GM21360 (cell line): ENCODE results near the gene MINK1.
"Not testable (repeated sequence)": the region's sequence is repeated elsewhere in the genome, so short reads cannot be mapped to it uniquely, and the experiment has no call there.

Source experiments
- ATAC-seq: cut with Tn5 transposase; IDR thresholded peaks from one replicate; pipeline ENCODE4 v1.9.1; 2021; ENCODE audit warnings: mild to moderate bottlenecking, moderate library complexity; ENCODE audit not compliant: unreplicated experiment

The MINK1 gene

DNA sequence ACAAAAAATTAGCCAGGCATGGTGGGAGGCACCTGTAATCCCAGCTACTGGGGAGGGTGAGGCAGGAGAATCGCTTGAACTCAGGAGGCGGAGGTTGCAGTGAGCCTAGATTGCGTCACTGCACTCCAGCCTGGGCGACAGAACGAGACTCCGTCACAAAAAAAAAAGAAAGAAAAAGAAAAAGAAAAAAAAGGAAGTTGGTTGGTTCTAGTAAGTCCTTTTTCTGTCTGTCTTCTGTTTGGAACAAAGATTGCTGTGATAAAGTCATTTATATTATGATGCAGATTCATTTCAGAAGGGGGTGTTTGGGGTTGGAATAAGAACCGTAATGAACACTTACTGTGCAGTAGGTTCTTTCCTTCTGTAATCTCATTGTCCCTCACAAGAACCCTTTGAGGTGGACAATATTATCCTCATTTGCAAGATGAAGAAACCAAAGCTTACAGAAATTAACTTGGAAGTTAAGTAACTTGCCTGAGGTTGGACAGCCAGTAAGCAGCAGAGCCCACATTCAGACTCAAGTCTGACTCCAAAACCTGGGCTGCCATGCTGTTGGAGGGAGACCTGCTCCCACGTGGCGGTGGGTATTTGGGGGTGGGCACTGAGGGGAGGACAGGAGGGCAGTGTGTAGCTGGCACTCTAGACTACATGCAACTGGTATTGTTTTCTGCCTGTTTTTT lies 10.3 kb downstream of the MINK1 start:
- no peak for ATAC-seq

- no peak for ATAC-seq
Observed at GRCh38 chr17:4845118-4845517, 12.0 kb downstream of the MINK1 start.

DNA sequence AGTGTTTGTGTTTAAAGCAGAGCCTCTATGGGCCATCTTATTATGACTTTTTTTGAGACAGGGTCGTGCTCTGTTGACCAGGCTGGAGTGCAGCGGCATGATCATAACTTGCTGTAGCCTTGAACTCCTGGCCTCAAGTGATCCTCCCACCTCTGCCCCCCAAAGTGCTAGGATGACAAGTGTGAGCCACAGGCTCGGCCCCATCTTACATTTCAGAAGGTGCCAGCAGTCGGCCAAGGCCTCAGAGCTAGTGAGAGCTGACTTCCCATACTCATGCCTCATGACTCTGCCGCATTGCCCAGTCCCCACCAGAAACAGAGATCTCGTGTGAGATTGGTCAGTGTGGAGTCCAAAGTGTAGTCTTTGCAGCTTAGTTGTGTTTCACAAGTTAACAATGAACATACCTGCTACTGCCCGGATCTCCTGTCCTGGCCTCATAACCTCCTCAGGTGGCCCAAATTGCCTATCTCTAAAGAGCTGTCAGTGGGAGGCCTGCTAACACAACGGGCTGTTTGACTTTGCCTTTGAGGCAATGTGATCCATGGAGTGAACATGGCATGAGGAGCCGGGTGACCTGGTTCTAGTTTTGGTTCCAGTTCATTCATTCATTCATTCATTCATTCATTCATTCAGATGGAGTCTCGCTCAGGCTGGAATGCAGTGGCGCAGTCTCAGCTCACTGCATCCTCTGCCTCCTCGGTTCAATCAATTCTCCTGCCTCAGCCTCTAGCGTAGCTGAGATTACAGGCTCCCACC lies 13.7 kb downstream of the MINK1 start:
- ATAC-seq: no peak

GRCh38 chr17:4849011-4849536 lies 15.9 kb downstream of the MINK1 start:
- no peak for ATAC-seq

GRCh38 chr17:4850246-4850645 lies 17.1 kb downstream of the MINK1 start:
- no peak for ATAC-seq

GRCh38 chr17:4851084-4851483 lies 17.9 kb downstream of the MINK1 start:
- ATAC-seq: no peak

DNA sequence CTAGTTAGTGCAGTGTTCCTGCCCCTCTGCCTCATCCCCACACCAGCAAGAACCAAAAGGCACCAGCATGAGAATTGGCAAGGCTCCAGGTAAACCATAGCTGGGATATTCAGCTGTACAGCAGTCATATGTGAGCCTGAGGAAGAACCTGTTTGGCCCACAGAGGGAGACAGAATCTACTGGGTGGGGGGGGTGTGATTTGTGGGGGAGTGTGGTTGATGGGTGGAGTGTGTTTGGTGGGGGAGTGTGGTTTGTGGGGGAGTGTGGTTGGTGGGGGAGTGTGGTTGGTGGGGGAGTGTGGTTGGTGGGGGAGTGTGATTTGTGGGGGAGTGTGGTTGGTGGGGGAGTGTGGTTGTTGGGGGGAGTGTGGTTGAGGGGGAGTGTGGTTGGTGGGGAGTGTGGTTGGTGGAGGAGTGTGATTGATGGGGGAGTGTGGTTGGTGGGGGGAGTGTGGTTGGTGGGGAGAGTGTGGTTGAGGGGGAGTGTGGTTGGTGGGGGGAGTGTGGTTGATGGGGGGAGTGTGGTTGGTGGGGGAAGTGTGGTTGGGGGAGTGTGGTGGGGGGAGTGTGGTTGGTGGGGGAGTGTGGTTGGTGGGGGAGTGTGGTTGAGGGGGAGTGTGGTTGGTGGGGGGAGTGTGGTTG lies 19.5 kb downstream of the MINK1 start:
- ATAC-seq: no peak

DNA sequence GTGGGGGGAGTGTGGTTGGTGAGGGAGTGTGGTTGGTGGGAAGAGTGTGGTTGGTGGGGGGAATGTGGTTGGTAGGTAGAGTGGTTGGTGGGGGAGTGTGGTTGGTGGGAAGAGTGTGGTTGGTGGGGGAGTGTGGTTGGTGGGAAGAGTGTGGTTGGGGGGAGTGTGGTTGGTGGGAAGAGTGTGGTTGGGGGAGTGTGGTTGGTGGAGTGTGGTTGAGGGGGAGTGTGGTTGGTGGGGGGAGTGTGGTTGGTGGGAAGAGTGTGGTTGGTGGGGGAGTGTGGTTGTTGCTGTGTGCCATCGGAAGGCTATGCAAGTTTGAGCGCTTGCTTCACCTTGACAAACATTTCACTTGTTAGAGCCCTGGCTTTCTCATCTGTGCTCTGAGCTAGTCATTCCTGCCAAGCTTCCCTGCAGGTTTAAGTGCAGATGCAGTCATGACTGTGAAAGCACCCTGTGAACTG lies 20.1 kb downstream of the MINK1 start:
- no peak for ATAC-seq

GRCh38 chr17:4854111-4854681 lies 21.1 kb downstream of the MINK1 start:
- no peak for ATAC-seq

- no peak for ATAC-seq
Observed at GRCh38 chr17:4856271-4856936, 23.3 kb downstream of the MINK1 start.

DNA sequence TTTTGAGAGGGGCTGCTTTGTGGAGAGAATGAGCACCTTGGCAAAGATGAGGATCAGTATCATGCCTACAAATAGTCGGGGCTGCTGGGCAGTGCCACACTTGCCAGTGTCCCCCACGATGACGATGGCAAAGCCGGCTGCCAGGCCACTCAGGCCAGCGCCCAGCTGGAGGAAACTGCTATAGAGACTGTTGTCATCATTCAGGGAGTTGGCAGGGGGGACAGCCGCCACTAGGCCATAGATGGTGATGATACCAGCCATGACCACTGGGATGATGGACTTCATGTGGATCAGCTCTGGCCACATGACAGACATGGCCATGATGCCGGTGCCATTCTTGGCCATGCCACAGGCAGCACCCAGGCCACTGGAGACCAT lies 23.8 kb downstream of the MINK1 start:
- no peak for ATAC-seq

GRCh38 chr17:4857347-4857746 lies 24.2 kb downstream of the MINK1 start:
- not testable (repeated sequence) for ATAC-seq

DNA sequence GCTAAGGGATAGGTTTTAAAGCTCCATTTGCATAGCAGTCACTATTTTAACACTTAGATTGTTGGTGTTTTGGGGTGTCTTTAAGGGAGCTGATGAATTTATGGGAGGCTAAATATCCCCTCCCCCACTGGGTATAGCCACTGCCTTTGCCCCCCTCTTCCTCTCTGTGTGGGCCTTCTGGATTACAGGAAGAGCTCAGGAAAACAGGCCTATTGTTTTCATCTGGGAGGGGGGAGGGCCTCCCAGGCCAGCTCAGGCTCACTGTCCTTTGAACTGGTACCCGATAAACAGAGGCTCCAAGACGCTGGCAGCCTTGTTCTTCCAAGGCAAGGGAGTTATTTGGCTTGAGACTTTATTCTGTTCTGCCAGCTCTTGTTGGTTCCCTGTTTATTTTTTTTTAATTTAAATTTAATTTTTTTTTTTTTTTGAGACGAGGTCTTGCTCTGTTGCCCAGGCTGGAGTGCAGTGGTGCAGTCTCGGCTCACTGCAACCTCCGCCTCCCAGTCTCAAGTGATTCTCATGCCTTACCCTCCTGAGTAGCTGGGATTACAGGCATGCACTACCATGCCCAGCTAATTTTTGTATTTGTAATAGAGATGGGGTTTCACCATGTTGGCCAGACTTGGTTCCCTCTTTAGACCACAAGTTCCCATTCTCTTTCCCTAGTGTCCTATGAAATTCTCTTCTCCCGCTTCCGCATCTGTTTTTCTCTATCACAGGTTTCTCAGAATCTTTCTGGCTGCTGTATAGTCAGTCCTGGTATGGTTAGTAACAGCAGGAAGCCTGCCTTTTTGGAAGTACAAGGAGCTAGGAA lies 25.1 kb downstream of the MINK1 start:
- no peak for ATAC-seq

DNA sequence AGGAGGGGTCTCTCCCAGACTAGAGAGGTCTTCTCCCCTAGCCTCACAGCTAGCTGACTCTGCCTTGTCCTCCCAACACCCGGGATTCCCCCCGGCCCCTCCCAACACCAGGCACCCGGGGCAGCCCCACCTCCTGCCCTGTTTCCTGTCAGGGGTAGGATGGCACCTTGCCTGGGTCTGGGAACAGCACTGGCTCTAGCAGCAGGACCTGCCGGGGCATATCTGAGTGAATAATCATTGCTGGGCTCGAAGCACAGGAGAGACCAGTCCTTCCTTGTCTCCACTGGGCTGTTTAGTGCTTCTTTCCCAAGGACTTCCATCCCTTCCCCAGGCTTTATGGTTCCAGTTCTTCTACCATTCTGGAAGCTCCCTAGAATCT lies 25.7 kb downstream of the MINK1 start:
- ATAC-seq: no peak

DNA sequence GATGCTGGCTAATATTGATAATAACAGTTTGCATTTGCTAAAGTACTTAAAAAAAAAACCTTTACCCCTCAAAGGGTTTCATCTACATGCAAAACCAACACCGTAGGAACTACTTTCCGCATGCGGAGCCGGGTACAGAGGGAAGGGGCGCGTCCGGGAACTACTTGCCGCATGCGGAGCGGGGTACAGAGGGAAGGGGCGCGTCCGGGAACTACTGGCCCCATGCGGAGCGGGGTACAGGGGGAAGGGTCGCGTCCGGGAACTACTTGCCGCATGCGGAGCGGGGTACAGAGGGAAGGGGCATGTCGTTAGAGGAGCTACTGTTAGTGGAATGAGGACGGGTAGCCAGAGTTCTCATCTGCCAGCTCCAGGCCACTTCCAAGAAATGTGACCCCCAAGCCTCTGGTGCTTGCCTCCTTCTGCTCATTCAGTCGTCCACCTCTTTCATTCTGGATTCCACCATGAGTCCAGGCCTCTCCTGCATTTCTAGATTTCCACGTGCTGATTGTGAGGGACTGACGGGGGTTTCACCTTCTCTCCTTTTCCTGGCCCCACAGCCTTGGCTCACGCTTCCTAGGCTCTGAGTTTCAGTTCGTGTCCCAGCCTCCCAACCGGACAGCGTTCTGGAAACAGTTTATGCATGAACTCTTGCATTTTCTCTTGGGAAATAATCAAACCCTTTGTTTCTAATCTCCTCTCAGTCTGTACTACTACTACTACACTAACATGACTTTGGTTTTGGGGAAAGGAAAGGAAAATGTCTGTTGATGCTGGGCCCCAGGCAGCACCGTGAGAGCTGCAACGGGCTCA lies 26.9 kb downstream of the MINK1 start:
- ATAC-seq: no peak

GRCh38 chr17:4860651-4861050 lies 27.5 kb downstream of the MINK1 start:
- ATAC-seq: no peak

DNA sequence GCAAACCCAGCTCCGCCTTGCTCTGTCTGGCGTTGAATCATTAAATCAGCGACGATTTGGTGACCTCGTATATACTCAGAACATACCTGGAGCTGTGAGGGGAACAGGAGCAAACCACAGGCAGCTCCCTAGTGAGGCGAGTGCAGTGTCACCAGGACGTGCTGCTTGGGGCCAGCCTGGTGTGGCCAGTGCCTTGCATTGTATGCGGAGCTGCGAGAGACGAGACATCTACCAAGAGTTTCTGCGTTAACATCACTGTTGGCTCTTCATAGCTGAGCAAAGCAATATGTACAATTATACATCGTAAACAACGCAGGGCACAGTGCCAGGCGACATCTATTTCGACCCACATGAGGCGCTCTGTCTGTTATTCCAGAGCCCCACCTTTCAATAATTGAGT lies 27.9 kb downstream of the MINK1 start:
- no peak for ATAC-seq

DNA sequence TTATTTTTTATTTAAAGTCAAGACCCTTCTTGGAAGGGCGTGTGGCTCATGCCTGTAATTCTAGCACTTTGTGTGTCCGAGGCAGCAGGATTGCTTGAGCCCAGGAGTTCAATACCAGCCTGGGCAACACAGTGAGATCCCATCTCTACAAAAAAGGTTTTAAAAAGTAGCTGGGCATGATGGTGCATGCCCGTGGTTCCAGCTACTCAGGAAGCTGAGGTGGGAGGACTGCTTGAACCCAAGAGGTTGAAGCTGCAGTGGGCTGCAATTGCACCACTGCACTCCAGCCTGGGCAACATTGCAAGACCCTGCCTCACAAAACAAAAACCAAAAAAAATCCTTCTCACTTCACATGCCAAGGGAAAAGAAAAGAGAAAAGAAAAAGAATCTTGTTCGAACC lies 29.6 kb downstream of the MINK1 start:
- no peak for ATAC-seq

GRCh38 chr17:4863321-4863720 lies 30.2 kb downstream of the MINK1 start:
- ATAC-seq: no peak
